ENCODE measurements around the gene GPR158. TPM values are rescaled to one million over a fixed set of nuclear protein-coding genes. Genes with fewer than 3 reads are reported as not detected.

Gene GPR158
- total RNA-seq, 1 experiment from 2014 or later, result not detected

- Histone ChIP-seq H3K36me3 (ENCODE audit: low read depth, low read length) (no peaks in the 10 kb centered on the region), H3K9me3 (ENCODE audit: low read length) (no peaks in the 10 kb centered on the region), H3K27me3 (ENCODE audit: low read length) (no peaks in the 10 kb centered on the region), H2AFZ (ENCODE audit: low read length) (no peak overlapping the region), H4K20me1 (ENCODE audit: low read length) (no peaks in the 10 kb centered on the region), H3K9me2 (replicated peaks; ENCODE audit: low read length) (no peaks in the 10 kb centered on the region), H3K79me2 (ENCODE audit: low read length) (no peaks in the 10 kb centered on the region), H3K4me1 (ENCODE audit: insufficient read depth, low read length) (no peaks in the 10 kb centered on the region), H3K27ac (ENCODE audit: low read length) (no peak overlapping the region), H3K4me3 (ENCODE audit: low read length) (no peak overlapping the region), H3F3A (ENCODE audit: low read length, unreplicated experiment) (no peaks in the 10 kb centered on the region), H3K9ac (ENCODE audit: low read length) (no peak overlapping the region), H3K4me2 (ENCODE audit: low read length) (no peak overlapping the region)
- TF ChIP-seq EZH2 (IDR thresholded peaks at IDR 0.05; ENCODE audit: low read length, unreplicated experiment) (no peak), EZH2phosphoT487 (IDR thresholded peaks at IDR 0.05; ENCODE audit: borderline replicate concordance, low read length) (no peak), CTCF (conservative IDR thresholded peaks at IDR 0.05; ENCODE audit: low read depth, low read length) (no peak)
- DNase-seq (no peak), ATAC-seq (no peak)
- ChIA-PET CTCF (no interaction called here), POLR2A (ENCODE audit: unreplicated experiment) (no interaction called here)
- BruUV-seq (replicated peaks), result no TSS peak
- intact Hi-C loops (cut with micrococcal nuclease), result no loop called here
Observed at GRCh38 chr10:25531457-25532061, 356.8 kb downstream of the GPR158 start.

GRCh38 chr10:25532213-25532612 is 357.4 kb downstream of the GPR158 start:
- no peaks in the 10 kb centered on the region for H3K27me3 ChIP-seq (ENCODE audit: low read length)
- intact Hi-C loops (cut with micrococcal nuclease), result no loop called here
- H3K79me2 ChIP-seq (ENCODE audit: low read length), result no peaks in the 10 kb centered on the region
- ChIA-PET POLR2A (ENCODE audit: unreplicated experiment) (no interaction called here), CTCF (no interaction called here)
- H3K27ac ChIP-seq (ENCODE audit: low read length), result no peak overlapping the region
- H3F3A ChIP-seq (ENCODE audit: low read length, unreplicated experiment), result no peaks in the 10 kb centered on the region
- no peaks in the 10 kb centered on the region for H3K4me1 ChIP-seq (ENCODE audit: insufficient read depth, low read length)
- H4K20me1 ChIP-seq (ENCODE audit: low read length), result no peaks in the 10 kb centered on the region
- H3K36me3 ChIP-seq (ENCODE audit: low read depth, low read length), result no peaks in the 10 kb centered on the region
- no TSS peak for BruUV-seq (replicated peaks)
- TF ChIP-seq CTCF (conservative IDR thresholded peaks at IDR 0.05; ENCODE audit: low read depth, low read length) (no peak), EZH2phosphoT487 (IDR thresholded peaks at IDR 0.05; ENCODE audit: borderline replicate concordance, low read length) (no peak), EZH2 (IDR thresholded peaks at IDR 0.05; ENCODE audit: low read length, unreplicated experiment) (no peak)
- DNase-seq, result no peak
- no peak overlapping the region for H2AFZ ChIP-seq (ENCODE audit: low read length)
- H3K9ac ChIP-seq (ENCODE audit: low read length), result no peak overlapping the region
- ATAC-seq, result no peak
- H3K4me2 ChIP-seq (ENCODE audit: low read length), result no peak overlapping the region
- no peaks in the 10 kb centered on the region for H3K9me2 ChIP-seq (replicated peaks; ENCODE audit: low read length)
- H3K4me3 ChIP-seq (ENCODE audit: low read length), result no peak overlapping the region
- H3K9me3 ChIP-seq (ENCODE audit: low read length), result no peaks in the 10 kb centered on the region

- no TSS peak for BruUV-seq (replicated peaks)
- ChIA-PET POLR2A (ENCODE audit: unreplicated experiment) (no interaction called here), CTCF (no interaction called here)
- H3K27me3 ChIP-seq (ENCODE audit: low read length), result no peaks in the 10 kb centered on the region
- H3K9ac ChIP-seq (ENCODE audit: low read length), result no peak overlapping the region
- no peaks in the 10 kb centered on the region for H3F3A ChIP-seq (ENCODE audit: low read length, unreplicated experiment)
- H3K79me2 ChIP-seq (ENCODE audit: low read length), result no peaks in the 10 kb centered on the region
- no peaks in the 10 kb centered on the region for H3K4me1 ChIP-seq (ENCODE audit: insufficient read depth, low read length)
- H3K36me3 ChIP-seq (ENCODE audit: low read depth, low read length), result no peaks in the 10 kb centered on the region
- DNase-seq (no peak), ATAC-seq (no peak)
- intact Hi-C loops (cut with micrococcal nuclease), result no loop called here
- H2AFZ ChIP-seq (ENCODE audit: low read length), result no peak overlapping the region
- H3K9me2 ChIP-seq (replicated peaks; ENCODE audit: low read length), result no peaks in the 10 kb centered on the region
- H3K9me3 ChIP-seq (ENCODE audit: low read length), result no peaks in the 10 kb centered on the region
- no peaks in the 10 kb centered on the region for H4K20me1 ChIP-seq (ENCODE audit: low read length)
- H3K4me2 ChIP-seq (ENCODE audit: low read length), result no peak overlapping the region
- H3K27ac ChIP-seq (ENCODE audit: low read length), result no peak overlapping the region
- no peak overlapping the region for H3K4me3 ChIP-seq (ENCODE audit: low read length)
- TF ChIP-seq EZH2 (IDR thresholded peaks at IDR 0.05; ENCODE audit: low read length, unreplicated experiment) (no peak), CTCF (conservative IDR thresholded peaks at IDR 0.05; ENCODE audit: low read depth, low read length) (no peak), EZH2phosphoT487 (IDR thresholded peaks at IDR 0.05; ENCODE audit: borderline replicate concordance, low read length) (no peak)
Observed at GRCh38 chr10:25536027-25536426, 361.2 kb downstream of the GPR158 start.

All from PC-3 (cell line).